Naive B cell (primary cell): ENCODE data around the gene PTPN7. TPM values are rescaled to one million over a fixed set of nuclear protein-coding genes. Genes with fewer than 3 reads are reported as not detected.
"Not testable (repeated sequence)": the region's sequence is repeated elsewhere in the genome, so short reads cannot be mapped to it uniquely, and the experiment has no call there.

Experiments used
- ATAC-seq, 2 donors: fragments of 150-1000 bp; cut with Tn5 transposase; 2 replicates each; pipeline ENCODE4 v1.10.0; 2021; ENCODE audit warnings: low read depth in 2 of 2, mild to moderate bottlenecking in 2 of 2, moderate library complexity in 2 of 2
- DNase-seq: peaks from one replicate; pipeline ENCODE4 v3.0.0; 2022
- H3K27ac Mint-ChIP-seq, 6 donors: one replicate each; pipeline ENCODE4 v1.8.0; 2020 to 2022; ENCODE audit warnings: mild to moderate bottlenecking in 6 of 6, mixed read lengths in 6 of 6, moderate library complexity in 5 of 6, inconsistent platforms in 2 of 6
- H3K27me3 Mint-ChIP-seq, 3 donors: one replicate each; pipeline ENCODE4 v1.8.0; 2021 to 2022; ENCODE audit warnings: mixed read lengths in 3 of 3, mild to moderate bottlenecking in 1 of 3
- H3K36me3 Mint-ChIP-seq, 2 donors: one replicate each; pipeline ENCODE4 v1.8.0; 2020 to 2022; ENCODE audit warnings: mixed read lengths in 2 of 2, inconsistent platforms in 1 of 2, mild to moderate bottlenecking in 1 of 2
- H3K4me1 Mint-ChIP-seq, 3 donors: one replicate each; pipeline ENCODE4 v1.8.0; 2020 to 2022; ENCODE audit warnings: mixed read lengths in 3 of 3, inconsistent platforms in 1 of 3, mild to moderate bottlenecking in 1 of 3, moderate library complexity in 1 of 3
- H3K4me3 Mint-ChIP-seq, 8 donors: one replicate each; pipeline ENCODE4 v1.8.0; 2020 to 2022; ENCODE audit warnings: mild to moderate bottlenecking in 8 of 8, mixed read lengths in 8 of 8, moderate library complexity in 8 of 8, inconsistent platforms in 2 of 8
- H3K9me3 Mint-ChIP-seq, 7 donors: one replicate each; pipeline ENCODE4 v1.8.0; 2020 to 2022; ENCODE audit warnings: mixed read lengths in 7 of 7, mild to moderate bottlenecking in 5 of 7, inconsistent platforms in 2 of 7, moderate library complexity in 1 of 7
- polyA plus RNA-seq, 6 donors: library from polyadenylated mRNA; unstranded; fragments of 300-500 nt; fragmentation: Illumina TruSeq; gene quantifications; one replicate each; pipeline ENCODE4 v1.2.3, GENCODE V29; 2021; ENCODE audit warnings: low read depth in 6 of 6

The PTPN7 gene
- polyA plus RNA-seq, 6 donors from 2014 or later: 19.0 to 41.5 (median 22.9) TPM

- DNase-seq: peak; percentile 42
- peak; percentile 43 to 49 for ATAC-seq
- Mint-ChIP-seq H3K27ac (peak overlapping the region in 1 of 6 donors; percentile 56), H3K27me3 (peaks cover 15 to 67% (median 62%) of the 10 kb centered on the region in 3 donors), H3K4me3 (peak overlapping the region in 1 of 8 donors; percentile 0), H3K36me3 (no peaks in the 10 kb centered on the region), H3K4me1 (peaks cover 11 to 20% (median 17%) of the 10 kb centered on the region in 3 donors), H3K9me3 (no peaks in the 10 kb centered on the region)
Measured at GRCh38 chr1:202184750-202185460, 24.5 kb upstream of the PTPN7 start.

GRCh38 chr1:202182040-202182877, 21.9 kb upstream of the PTPN7 start:
- Mint-ChIP-seq H3K4me3 (peak overlapping the region in 1 of 8 donors; percentile 78), H3K27ac (no peak overlapping the region), H3K27me3 (peaks cover 17 to 62% (median 55%) of the 10 kb centered on the region in 3 donors), H3K9me3 (no peaks in the 10 kb centered on the region), H3K4me1 (peaks cover 13 to 25% (median 15%) of the 10 kb centered on the region in 3 donors), H3K36me3 (no peaks in the 10 kb centered on the region)
- no peak for ATAC-seq
- no peak for DNase-seq

GRCh38 chr1:202181586-202181985, 21.2 kb upstream of the PTPN7 start:
- DNase-seq (no peak), ATAC-seq (no peak)
- Mint-ChIP-seq H3K4me1 (peaks cover 13 to 25% (median 15%) of the 10 kb centered on the region in 3 donors), H3K36me3 (no peaks in the 10 kb centered on the region), H3K27me3 (peaks cover 17 to 55% (median 48%) of the 10 kb centered on the region in 3 donors), H3K4me3 (no peak overlapping the region), H3K9me3 (no peaks in the 10 kb centered on the region), H3K27ac (no peak overlapping the region)

- not testable (repeated sequence) for H3K4me3 Mint-ChIP-seq, H3K9me3 Mint-ChIP-seq, H3K36me3 Mint-ChIP-seq, H3K27ac Mint-ChIP-seq, ATAC-seq, DNase-seq
- Mint-ChIP-seq H3K27me3 (peaks cover 17 to 48% (median 42%) of the 10 kb centered on the region in 3 donors), H3K4me1 (peaks cover 13 to 25% (median 15%) of the 10 kb centered on the region in 3 donors)
Measured at GRCh38 chr1:202180751-202181139, 20.3 kb upstream of the PTPN7 start.

- Mint-ChIP-seq H3K27ac (peak overlapping the region in 5 of 6 donors; percentile 44 to 93 (median 84)), H3K27me3 (peaks cover 17 to 42% (median 36%) of the 10 kb centered on the region in 3 donors), H3K9me3 (no peaks in the 10 kb centered on the region), H3K4me3 (peak overlapping the region in 6 of 8 donors; percentile 13 to 88 (median 78)), H3K4me1 (peaks cover 13 to 25% (median 15%) of the 10 kb centered on the region in 3 donors), H3K36me3 (no peaks in the 10 kb centered on the region)
- DNase-seq (peak; percentile 56), ATAC-seq (peak in 1 of 2 donors; percentile 84)
Measured at GRCh38 chr1:202179828-202180750, 19.7 kb upstream of the PTPN7 start.

GRCh38 chr1:202176949-202177927, 16.8 kb upstream of the PTPN7 start:
- H3K9me3 Mint-ChIP-seq: no peaks in the 10 kb centered on the region
- peaks cover 7 to 23% (median 8%) of the 10 kb centered on the region in 3 donors for H3K27me3 Mint-ChIP-seq
- no peaks in the 10 kb centered on the region for H3K36me3 Mint-ChIP-seq
- ATAC-seq (no peak), DNase-seq (no peak)
- peak overlapping the region in 2 of 6 donors; percentile 32 to 41 for H3K27ac Mint-ChIP-seq
- peaks cover 3 to 13% (median 11%) of the 10 kb centered on the region in 3 donors for H3K4me1 Mint-ChIP-seq
- H3K4me3 Mint-ChIP-seq: no peak overlapping the region

- Mint-ChIP-seq H3K9me3 (no peaks in the 10 kb centered on the region), H3K36me3 (no peaks in the 10 kb centered on the region), H3K27ac (peak overlapping the region in 2 of 6 donors; percentile 4 to 80), H3K27me3 (peaks cover 0 to 7% (median 0%) of the 10 kb centered on the region in 3 donors), H3K4me1 (no peaks in the 10 kb centered on the region), H3K4me3 (no peak overlapping the region)
- DNase-seq (no peak), ATAC-seq (no peak)
Measured at GRCh38 chr1:202173993-202174392, 13.6 kb upstream of the PTPN7 start.

GRCh38 chr1:202172015-202172355, 11.6 kb upstream of the PTPN7 start:
- Mint-ChIP-seq H3K4me3 (no peak overlapping the region), H3K27ac (peak overlapping the region in 1 of 6 donors; percentile 30), H3K4me1 (peaks cover 0 to 1% (median 0%) of the 10 kb centered on the region in 3 donors), H3K36me3 (no peaks in the 10 kb centered on the region), H3K9me3 (no peaks in the 10 kb centered on the region), H3K27me3 (peaks cover 0 to 7% (median 0%) of the 10 kb centered on the region in 3 donors)
- DNase-seq (no peak), ATAC-seq (peak in 1 of 2 donors; percentile 56)

- H3K9me3 Mint-ChIP-seq: no peaks in the 10 kb centered on the region
- ATAC-seq (no peak), DNase-seq (no peak)
- H3K27me3 Mint-ChIP-seq: peaks cover 0 to 7% (median 0%) of the 10 kb centered on the region in 3 donors
- H3K36me3 Mint-ChIP-seq: no peaks in the 10 kb centered on the region
- peaks cover 4 to 6% (median 4%) of the 10 kb centered on the region in 3 donors for H3K4me1 Mint-ChIP-seq
- H3K27ac Mint-ChIP-seq: peak overlapping the region in 1 of 6 donors; percentile 47
- H3K4me3 Mint-ChIP-seq: no peak overlapping the region
Measured at GRCh38 chr1:202171292-202172014, 11.1 kb upstream of the PTPN7 start.

GRCh38 chr1:202170726-202171125, 10.3 kb upstream of the PTPN7 start:
- no peak for ATAC-seq
- no peak for DNase-seq
- Mint-ChIP-seq H3K36me3 (no peaks in the 10 kb centered on the region), H3K4me1 (peaks cover 7 to 10% (median 10%) of the 10 kb centered on the region in 3 donors), H3K27me3 (peaks cover 0 to 7% (median 0%) of the 10 kb centered on the region in 3 donors), H3K9me3 (no peaks in the 10 kb centered on the region), H3K4me3 (no peak overlapping the region), H3K27ac (peak overlapping the region in 1 of 6 donors; percentile 69)

- Mint-ChIP-seq H3K27ac (no peak overlapping the region), H3K4me3 (no peak overlapping the region), H3K27me3 (peaks cover 0 to 7% (median 0%) of the 10 kb centered on the region in 3 donors), H3K36me3 (no peaks in the 10 kb centered on the region), H3K9me3 (no peaks in the 10 kb centered on the region), H3K4me1 (peaks cover 16 to 28% (median 27%) of the 10 kb centered on the region in 3 donors)
- DNase-seq: no peak
- ATAC-seq: no peak
Measured at GRCh38 chr1:202168861-202169260, 8.5 kb upstream of the PTPN7 start.
